WI38 (cell line): ENCODE data around the gene PDPR.

Source experiments
- H3K4me3 ChIP-seq: 2 replicates; pipeline ENCODE4 v1.5.1; 2011; ENCODE audit warnings: low read depth, mild to moderate bottlenecking, control low read depth, low read length
- CTCF ChIP-seq: IDR thresholded peaks from 2 replicates; pipeline ENCODE4 v1.5.1; 2012; ENCODE audit warnings: low read depth, mild to moderate bottlenecking, control low read depth, low read length

The PDPR gene

DNA sequence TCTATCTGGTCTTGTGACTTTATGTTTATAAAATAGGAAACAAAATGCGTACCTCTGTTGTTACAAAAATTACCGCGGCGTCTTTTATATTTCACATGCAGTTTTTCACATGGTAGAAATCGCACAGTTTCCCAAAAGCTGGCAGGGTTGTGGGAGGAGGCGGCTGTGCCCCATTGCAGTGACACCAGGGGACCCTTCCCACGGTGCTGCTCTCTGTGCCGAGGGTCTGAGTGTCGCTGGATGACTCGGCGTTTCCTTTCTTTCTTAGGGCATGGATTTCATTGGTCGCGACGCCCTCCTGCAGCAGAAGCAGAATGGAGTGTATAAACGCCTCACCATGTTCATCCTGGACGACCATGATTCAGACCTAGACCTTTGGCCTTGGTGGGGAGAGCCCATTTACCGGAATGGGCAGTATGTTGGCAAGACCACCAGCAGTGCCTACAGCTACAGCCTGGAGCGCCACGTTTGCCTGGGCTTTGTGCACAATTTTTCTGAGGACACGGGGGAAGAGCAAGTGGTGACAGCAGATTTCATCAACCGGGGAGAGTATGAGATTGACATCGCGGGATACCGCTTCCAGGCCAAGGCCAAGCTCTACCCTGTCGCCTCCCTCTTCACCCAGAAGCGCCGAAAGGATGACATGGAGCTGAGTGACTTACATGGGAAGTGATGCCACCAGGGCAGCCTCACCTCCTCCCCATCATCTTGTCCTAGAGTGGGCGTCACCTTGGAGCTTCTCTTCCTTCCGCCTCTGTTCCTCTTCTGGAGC, 42.3 kb downstream of the PDPR start:
- H3K4me3 ChIP-seq, result no peak overlapping the region
- TF ChIP-seq CTCF, result no peak

DNA sequence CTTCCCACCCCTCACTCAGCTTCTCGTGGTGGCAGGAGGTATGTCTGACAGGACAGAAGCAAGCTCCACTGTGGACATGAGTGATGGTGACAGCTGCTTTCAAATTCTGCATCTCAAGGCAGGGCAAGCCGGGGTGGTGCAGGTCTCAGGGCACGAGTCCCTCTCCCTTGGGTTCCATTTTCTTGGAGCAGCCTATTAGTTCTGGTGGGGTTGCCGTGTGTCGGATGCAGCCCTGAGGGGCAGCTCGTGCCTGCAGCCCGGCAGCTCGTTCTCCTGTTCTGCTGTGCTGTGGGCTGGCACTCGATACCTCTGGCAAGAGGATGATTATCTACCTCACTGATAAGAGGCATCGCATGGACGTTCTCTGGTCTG, 43.0 kb downstream of the PDPR start:
- no peak for TF ChIP-seq CTCF
- no peak overlapping the region for H3K4me3 ChIP-seq

GRCh38 chr16:70157477-70158260, 43.5 kb downstream of the PDPR start:
- TF ChIP-seq CTCF, result 0 out of 2 replicates have a peak, but pooled peaks have one; percentile 5
- H3K4me3 ChIP-seq, result no peak overlapping the region

DNA sequence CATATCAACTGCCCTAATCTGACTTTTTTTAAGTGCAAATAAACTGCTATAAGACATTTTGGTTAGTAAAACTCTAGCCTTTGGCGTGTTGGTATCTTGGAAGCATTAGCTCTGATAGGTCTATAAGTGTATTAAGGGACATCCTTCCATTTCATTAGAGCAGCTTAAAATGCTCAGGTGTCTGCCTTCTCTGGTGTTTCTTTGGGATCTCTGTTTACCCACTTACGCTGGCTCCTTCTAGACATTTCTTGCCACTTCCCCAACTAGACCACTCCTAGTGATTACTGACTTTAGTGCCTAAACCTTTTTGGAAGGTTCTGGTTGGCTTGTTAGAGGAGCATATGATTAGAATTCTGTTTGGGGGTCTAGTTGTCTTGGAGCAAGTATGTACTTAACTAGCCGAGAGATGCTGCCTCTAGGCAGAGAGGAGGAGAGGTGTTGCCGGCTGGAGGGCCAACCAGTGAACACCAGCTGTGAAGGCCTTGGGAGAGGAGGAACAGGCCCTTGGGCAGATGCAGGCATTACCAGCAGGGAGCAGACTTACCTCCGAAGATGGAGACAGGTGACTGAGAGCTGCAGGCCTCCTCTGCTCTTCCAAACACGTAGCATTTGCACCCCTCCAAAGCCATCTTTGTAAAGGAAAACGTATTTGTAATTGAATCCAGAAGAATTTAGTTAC, 44.3 kb downstream of the PDPR start:
- TF ChIP-seq CTCF, result no peak

DNA sequence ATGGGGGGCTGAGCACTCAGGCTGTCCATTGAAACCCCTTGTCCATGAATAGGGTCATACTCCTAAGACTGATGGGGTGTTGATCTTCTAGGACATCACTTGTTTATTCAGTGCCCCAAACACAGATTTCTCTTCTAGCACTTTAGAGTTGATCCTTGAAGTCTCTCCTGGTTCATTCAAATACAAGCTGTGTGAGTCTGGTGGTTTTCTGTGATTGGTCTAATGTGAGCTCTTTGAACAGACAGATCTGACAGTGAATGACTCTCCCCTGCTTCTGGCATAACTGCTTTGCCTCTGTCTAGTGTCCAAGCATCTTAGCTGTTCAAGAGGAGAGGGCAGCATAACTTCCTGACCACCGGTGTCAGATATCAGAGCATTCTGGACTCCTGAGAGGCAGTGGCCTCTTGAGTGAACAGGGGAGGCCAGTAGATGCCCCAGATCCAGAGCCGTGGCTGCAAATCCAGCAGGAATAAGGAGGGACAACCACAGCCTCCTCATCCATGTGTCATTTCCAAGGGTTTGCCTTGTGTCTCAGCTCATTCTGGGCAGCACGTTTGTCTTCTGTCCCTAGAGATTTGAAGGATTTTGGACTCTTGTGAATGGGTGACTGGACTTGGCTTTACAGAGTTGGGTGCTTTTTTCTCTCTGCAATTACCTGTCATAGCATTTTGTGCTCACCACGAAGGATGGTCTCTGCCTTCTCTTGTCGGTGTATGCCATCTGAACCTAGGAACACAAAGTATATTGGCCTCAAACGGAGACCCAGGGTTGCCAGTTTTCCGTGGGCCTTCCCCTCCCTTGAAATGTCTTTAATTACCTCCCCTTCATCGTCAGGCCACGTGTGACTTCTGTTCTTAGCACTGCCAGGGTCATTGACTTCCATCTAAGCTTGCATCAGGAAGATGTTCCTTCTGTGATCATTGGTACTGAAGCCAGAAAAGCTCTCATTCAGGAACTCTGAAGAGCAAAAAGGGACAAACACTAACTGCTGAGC, 45.5 kb downstream of the PDPR start:
- TF ChIP-seq CTCF, result no peak
- H3K4me3 ChIP-seq, result no peak overlapping the region

More for the DNA sequence above, 44.3 kb downstream of the PDPR start:
- H3K4me3 ChIP-seq, result no peak overlapping the region

DNA sequence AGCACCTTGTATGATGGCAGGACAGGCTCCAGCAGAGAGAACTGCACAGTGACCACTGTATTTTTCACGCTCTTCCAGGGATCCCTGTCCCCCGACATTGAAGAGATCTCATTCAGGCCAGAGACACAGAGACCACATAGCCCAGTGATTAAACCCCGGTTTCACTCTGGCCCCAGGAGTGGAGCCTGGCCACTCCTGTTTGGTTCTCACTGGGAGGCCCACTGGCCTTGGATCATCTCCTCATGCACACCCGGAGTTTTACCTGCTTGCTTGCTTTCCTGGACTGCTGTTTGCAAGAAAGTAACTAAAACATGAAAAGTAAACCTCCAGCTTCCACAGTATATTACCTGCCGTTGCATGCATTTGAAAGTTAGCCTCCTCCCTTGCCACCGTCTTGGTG, 46.3 kb downstream of the PDPR start:
- H3K4me3 ChIP-seq, result no peak overlapping the region
- TF ChIP-seq CTCF, result no peak
